GM21447 (cell line): ENCODE results near the gene BRPF3.

Source experiments
- ATAC-seq: cut with Tn5 transposase; IDR thresholded peaks from one replicate; pipeline ENCODE4 v1.9.1; 2021; ENCODE audit not compliant: unreplicated experiment

The BRPF3 gene

GRCh38 chr6:36196113-36196879 lies at the start of gene BRPF3:
Gene BRPF3, plus strand, starts transcription at chr6:36196744. Its CDS starts 3,579 bp downstream, at chr6:36200323.
- ATAC-seq = peak; percentile 55

DNA sequence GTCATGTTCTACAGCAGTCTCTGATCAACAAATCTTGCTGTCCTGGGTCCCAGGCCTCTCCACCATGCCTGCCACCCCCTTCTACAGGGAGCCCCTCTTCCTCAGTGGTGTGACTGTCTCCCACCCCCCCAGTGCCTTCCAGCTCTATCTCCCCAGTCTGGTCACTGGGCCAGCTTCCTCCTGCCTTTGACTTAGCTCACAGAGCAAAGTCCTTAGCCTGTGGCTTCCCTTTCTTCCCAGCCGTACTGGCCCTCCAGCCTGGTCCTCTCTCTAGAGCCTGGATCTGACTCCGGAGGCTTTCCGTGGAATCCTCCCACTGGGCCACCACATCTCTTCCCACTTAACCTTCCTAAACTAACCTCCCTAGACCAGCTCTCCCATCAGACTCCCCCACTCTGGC lies 49.2 kb upstream of the BRPF3 start:
- no peak for ATAC-seq

DNA sequence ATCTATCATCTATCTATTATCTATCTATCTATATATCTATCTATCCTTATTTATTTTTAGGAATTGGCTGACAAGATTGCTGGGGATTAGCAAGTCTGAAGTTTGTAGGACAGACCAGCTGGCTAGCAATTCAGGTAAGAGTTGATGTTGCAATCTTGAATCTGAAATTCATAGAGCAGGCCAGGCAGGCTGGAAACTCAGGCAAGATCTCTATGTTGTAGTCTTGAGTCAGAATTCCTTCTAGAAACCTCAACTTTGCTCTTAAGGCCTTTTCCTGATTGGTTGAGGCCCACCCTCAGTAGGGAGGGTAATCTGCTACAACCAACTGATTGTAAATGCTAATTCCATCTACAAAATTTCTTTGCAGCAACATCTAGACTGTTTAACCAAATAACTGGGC lies 47.1 kb upstream of the BRPF3 start:
- no peak for ATAC-seq

DNA sequence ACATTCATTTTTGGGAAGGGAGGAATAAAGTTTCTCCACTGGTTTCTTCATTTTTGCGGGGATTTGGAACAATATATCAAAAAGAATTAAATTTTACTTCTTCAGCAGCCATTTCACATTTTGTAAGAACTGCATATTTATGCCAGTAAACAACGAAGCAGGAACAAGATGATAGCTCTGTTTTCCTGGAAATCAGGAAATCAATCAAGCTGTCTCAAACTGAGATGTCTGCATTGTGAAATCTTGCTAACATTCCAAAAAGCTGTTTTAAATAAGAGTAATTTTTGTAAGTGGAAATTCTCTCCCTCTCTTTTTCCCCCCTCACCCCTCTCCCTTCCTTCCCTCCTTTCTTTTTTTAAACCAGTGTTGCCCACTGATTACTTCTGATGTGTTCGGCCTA lies 46.3 kb upstream of the BRPF3 start:
- no peak for ATAC-seq

GRCh38 chr6:36154286-36154685 lies 42.3 kb upstream of the BRPF3 start:
- ATAC-seq = no peak

GRCh38 chr6:36155662-36156061 lies 40.9 kb upstream of the BRPF3 start:
- ATAC-seq = no peak

DNA sequence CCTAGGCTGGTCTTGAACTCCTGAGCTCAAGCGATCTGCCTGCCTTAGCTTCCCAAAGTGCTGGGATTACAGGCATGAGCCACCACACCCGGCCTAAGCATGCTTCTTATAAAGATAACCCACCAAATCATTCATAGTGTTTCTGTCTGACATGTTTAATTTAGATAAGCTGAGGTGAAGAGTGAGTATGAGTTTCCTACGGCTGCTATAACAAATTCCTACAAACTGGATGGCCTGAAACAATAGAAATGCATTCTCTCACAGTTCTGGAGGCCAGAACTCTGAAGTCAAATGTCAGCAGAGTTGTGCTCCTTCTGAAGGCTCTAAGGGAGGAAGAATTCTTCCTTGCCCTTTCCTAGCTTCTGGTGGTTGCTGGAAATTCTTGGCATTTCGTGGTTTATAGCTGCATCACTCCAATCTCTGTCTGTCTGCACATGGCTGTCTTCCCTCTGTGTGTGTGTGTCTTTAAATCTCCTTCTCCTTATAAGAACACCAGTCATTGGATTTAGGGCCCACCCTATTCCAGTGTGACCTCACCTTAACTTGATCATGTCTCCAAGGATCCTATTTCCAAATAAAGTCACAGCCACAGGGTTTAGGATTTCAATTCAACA lies 36.3 kb upstream of the BRPF3 start:
- no peak for ATAC-seq

DNA sequence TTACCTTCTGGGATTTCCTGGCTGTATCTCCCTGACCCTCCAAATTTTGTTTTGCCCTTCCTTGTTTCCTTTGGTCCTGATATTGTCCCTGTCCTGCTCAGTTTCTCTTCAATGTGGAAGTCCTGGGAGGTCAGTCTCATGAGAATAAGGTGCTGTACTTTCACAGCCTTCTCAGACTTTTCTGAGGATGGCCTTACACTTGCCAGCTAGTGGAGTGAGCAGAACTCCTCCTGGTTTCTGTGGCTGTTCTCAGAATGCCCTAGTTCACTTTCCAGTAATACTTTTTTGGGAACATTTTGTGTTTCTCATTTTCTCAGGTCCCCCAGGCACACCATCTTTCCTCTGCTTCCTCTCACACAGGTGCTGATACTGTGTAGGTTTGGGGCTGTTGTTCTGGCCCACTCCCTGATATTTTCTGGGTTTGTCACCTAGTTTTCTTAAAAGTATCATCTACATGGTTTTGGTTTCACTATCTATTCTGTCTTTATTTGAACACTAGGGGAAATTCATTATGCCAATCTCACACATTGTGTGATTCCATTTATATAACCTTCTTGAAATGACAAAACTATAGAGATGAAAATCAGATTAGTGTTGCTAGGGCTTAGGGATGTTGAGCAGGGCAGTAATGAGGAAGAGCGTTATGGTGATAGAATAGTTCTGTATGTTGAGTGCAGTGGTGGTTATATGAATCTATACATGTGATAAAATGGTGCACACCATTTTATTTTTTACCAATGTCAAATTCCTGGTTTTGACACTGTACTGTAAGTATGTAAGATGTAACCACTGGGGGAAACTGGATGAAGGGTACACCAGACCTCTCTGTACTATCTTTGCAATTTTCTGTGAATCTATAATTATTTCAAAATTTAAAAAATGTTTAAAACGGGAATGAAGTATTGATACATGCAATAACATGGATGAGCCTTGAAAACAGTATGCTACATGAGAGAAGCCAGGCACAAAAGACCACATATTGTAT lies 27.2 kb upstream of the BRPF3 start:
- no peak for ATAC-seq

- ATAC-seq = no peak
Observed at GRCh38 chr6:36170704-36171103, 25.8 kb upstream of the BRPF3 start.

DNA sequence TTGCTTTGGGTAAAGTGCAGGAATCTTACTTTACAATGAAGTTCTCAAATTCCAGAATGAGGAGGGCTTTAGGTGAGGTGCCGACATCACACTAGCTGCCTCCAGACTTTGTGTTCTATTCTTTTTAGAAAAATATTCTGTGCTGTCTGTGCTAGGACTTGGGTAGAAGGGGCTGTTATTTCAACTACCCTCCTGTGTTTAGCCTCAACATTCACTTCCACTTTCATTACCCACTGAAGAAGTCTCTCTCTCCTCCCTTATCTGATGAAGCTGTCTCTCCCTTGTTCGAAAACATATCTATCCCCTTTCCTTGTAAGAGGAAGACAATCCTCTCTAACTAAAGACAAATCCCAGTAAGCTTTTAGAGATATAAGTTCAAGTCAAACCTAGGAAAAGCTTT lies 25.0 kb upstream of the BRPF3 start:
- no peak for ATAC-seq

GRCh38 chr6:36177166-36177565 lies 19.4 kb upstream of the BRPF3 start:
- ATAC-seq = no peak

- ATAC-seq = no peak
Observed at GRCh38 chr6:36178544-36178943, 18.0 kb upstream of the BRPF3 start.

- no peak for ATAC-seq
Observed at GRCh38 chr6:36180126-36180525, 16.4 kb upstream of the BRPF3 start.

DNA sequence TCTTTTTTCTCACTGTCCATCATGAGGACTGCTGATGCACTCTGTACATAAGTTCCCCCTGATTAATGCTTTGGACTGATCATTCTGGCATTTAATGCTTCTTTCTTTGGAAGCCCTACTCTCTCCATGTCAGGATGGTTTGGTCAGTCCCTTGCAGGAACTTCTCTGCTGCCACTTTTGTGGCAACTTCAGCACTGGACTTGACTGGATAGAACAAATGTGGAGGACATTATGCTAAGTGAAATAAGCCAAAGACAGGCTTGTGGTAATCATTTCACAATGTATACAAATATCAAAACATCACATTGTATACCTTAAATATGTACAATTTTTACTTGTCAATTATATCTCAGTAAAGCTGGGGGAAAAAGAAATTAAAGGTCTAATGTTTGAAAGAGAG lies 12.2 kb upstream of the BRPF3 start:
- no peak for ATAC-seq

- ATAC-seq = no peak
Observed at GRCh38 chr6:36186199-36186598, 10.3 kb upstream of the BRPF3 start.

GRCh38 chr6:36187446-36187845 lies 9.1 kb upstream of the BRPF3 start:
- no peak for ATAC-seq

GRCh38 chr6:36195471-36196112 lies 952 bp upstream of the BRPF3 start:
- no peak for ATAC-seq

DNA sequence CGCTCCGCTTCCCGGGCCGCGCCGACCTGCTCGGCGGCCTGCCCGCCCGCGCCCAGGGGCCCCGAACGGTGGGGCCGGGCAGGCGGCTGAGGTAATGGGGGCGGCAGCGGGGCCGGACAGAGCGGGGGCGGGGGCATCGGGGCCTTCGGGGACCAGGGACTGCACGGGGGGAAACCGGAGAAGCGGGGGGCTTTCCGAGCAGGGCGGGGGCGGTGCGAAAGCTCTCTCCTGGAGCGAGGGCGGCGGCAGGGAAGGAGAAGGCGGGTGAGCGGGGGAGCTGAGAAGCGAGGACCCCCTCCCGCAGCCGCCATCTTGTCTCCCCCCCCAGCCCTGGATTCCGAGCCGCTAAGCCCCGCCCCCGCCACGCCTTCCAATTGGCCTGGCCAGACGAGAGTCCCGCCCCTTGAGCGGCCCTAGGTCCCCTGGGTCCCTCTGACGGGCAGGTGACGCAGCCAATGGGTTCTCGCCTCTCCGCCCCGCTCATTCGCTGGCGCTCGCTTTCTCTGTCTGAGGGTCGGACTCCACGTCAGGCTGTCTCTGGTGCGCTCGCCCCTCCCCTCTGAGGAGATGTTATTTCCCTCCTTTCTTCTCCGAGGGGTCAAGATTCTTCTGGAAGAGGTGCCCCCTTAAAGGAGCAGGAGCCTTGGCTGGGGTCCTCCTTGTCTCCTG lies 470 bp downstream of the BRPF3 start:
- peak; percentile 93 for ATAC-seq

GRCh38 chr6:36197739-36198221 lies 1.2 kb downstream of the BRPF3 start:
- ATAC-seq = no peak

GRCh38 chr6:36198986-36199385 lies 2.4 kb downstream of the BRPF3 start:
- ATAC-seq = no peak
